ENCODE measurements around the gene AMN1. TPM values are rescaled to one million over a fixed set of nuclear protein-coding genes. Genes with fewer than 3 reads are reported as not detected.

Gene AMN1
- total and polyA plus RNA-seq, 2 of the 13 experiments (the other 11 are each of a cell fraction or from before 2014, with no cell fraction given): 7.5 to 26.5 TPM

GRCh38 chr12:31634620-31635019 is 94.2 kb downstream of the AMN1 start:
- Histone ChIP-seq H3K4me2 (ENCODE audit: low read depth, low read length) (no peak overlapping the region), H3K4me1 (ENCODE audit: insufficient read depth, low read length) (peaks cover 7% of the 10 kb centered on the region), H4K20me1 (ENCODE audit: insufficient read depth, low read length) (no peaks in the 10 kb centered on the region), H3K79me2 (ENCODE audit: insufficient read depth, low read length) (no peaks in the 10 kb centered on the region), H2AFZ (ENCODE audit: low read length) (no peak overlapping the region), H3K9me3 (ENCODE audit: low read length) (no peaks in the 10 kb centered on the region), H3K27me3 (ENCODE audit: control insufficient read depth in 1 of 2, insufficient read depth in 2 of 2, low read length in 2 of 2) (no peaks in the 10 kb centered on the region), H3K9ac (ENCODE audit: insufficient read depth, low read depth, low read length) (no peak overlapping the region), H3K36me3 (replicated peaks in 1 of 2; ENCODE audit: control insufficient read depth in 1 of 2, insufficient read depth in 2 of 2, low read length in 2 of 2) (no peaks in the 10 kb centered on the region), H3K27ac (ENCODE audit: extremely low read length, insufficient read depth, low read length) (no peak overlapping the region), H3K4me3 (replicated peaks in 1 of 3; ENCODE audit: insufficient read depth in 1 of 3, low read depth in 2 of 3, low read length in 3 of 3) (no peak overlapping the region)
- ChIA-PET POLR2A (no interaction called here), CTCF (ENCODE audit: low intra/inter-chr PET ratio, low total read pairs) (no interaction called here)
- in situ Hi-C loops (cut with HindIII; ENCODE audit: extremely low pct_ligation_motif_present, low pct_unique_long_range_greater_than_20kb): loop anchor here (5.0 to 10.0 kb wide), 2 partner anchors 232 to 380 kb away; no protein-coding TSS in a partner anchor
- no TSS peak for BruUV-seq (replicated peaks)
- TF ChIP-seq FOXM1 (CRISPR knock-in tag; IDR thresholded peaks at IDR 0.05) (no peak), ZUFSP (CRISPR knock-in tag; IDR thresholded peaks at IDR 0.05; ENCODE audit: borderline replicate concordance) (no peak), POLR2G (IDR thresholded peaks at IDR 0.05; ENCODE audit: low read depth, low read length) (no peak), DZIP1 (CRISPR knock-in tag; IDR thresholded peaks at IDR 0.05) (no peak), TBX3 (IDR thresholded peaks at IDR 0.05; ENCODE audit: borderline replicate concordance) (no peak), ZSCAN9 (CRISPR knock-in tag; IDR thresholded peaks at IDR 0.05; ENCODE audit: borderline replicate concordance) (no peak), NR2F2 (IDR thresholded peaks at IDR 0.05; ENCODE audit: borderline replicate concordance, low read depth) (no peak), PHF21A (CRISPR knock-in tag; IDR thresholded peaks at IDR 0.05) (no peak)
- FAIRE-seq (no peak), ATAC-seq (no peak), DNase-seq (ENCODE audit: low spot score) (no peak)
- intact Hi-C loops (cut with micrococcal nuclease; ENCODE audit: unreplicated experiment): loop anchor here (10.0 kb wide), 1 partner anchor 380 kb away; no protein-coding TSS in a partner anchor
- 13% methylated on average over 1 of the region's 1 CpG for WGBS (ENCODE audit: low lambda C conversion rate)

Measured in HepG2 (cell line).